ENCODE measurements around the gene NUPR2.
"Not testable (repeated sequence)": the region's sequence is repeated elsewhere in the genome, so short reads cannot be mapped to it uniquely, and the experiment has no call there.

Gene NUPR2, protein sequence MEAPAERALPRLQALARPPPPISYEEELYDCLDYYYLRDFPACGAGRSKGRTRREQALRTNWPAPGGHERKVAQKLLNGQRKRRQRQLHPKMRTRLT

DNA sequence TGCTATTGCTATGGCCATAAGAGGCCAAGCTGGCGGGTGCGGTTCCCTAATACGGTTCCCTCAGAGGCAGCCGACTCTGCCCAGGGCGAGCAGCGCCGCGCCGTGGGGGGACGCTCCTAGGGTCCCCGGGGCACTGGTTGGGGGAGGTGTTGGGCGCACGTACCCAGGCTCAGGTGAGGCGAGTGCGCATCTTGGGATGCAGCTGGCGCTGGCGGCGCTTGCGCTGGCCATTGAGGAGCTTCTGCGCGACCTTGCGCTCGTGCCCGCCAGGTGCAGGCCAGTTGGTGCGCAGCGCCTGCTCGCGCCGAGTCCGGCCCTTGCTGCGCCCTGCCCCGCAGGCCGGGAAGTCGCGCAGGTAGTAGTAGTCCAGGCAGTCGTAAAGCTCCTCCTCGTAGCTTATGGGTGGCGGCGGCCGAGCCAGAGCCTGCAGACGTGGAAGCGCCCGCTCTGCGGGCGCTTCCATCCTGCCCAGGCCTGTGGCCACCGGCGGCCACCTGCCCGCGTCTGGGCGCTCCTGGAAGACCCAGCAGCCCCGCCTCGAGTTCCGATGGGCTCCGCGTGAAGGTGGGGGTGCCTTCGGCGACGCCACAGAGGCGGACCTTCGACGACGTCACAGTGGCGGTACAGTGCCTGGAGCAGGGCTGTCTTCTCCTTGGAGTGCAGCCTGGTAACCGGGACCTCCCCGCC lies at the start of gene NUPR2:
NUPR2 (minus strand) TSS at position 566 of the 687 bp plus-strand sequence; CDS start at position 463, 103 bp downstream.
- peak in 2 of 3 experiments; percentile 42 to 55 for DNase-seq

DNA sequence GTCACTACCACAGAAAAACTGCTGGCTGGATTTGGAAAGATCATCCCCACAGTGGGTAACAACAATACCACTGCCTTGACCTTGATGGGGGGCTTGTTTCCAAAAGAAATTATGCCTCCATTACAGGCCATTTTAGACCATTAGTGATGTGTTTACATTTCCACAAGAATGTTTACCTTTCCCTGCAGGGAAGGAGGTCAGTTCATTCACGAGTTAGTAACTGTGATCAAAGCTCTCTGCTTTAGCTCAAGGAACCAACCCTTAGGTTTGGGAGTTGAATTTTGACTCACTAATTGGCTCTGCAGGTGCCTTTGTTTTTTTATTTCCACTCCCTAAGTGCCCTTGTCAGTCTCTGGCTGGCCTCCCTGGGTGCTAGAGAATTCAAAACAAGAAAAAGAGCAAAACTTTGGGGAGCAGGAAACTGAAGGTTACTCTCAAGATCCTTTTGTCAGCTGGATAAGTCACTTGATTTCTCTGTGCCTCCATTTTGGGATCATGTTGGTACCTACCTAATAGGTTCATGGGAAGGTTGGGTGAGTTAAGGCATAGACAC lies 41.1 kb upstream of the NUPR2 start:
- peak in 2 of 3 experiments; percentile 78 to 96 for DNase-seq

DNA sequence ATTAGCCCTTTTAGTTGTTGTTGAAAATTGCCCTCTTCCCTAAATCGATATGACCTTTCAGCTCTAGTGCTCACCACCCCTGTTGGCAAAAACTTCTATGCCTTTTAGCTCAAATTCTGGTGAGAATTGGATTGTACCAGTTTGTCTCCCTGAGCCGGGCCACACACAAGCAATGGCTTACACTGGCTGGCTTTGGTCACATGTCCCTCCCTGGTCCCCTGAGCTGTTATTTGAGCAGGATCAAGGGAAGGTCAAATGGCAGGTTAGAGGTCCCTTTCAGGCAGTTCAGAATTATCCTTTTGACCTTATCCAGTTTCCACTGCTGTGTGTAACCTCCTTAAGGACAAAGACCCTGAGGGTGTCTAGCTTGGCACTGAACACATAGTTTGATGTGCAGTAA lies 14.8 kb upstream of the NUPR2 start:
- DNase-seq: not testable (repeated sequence)

DNA sequence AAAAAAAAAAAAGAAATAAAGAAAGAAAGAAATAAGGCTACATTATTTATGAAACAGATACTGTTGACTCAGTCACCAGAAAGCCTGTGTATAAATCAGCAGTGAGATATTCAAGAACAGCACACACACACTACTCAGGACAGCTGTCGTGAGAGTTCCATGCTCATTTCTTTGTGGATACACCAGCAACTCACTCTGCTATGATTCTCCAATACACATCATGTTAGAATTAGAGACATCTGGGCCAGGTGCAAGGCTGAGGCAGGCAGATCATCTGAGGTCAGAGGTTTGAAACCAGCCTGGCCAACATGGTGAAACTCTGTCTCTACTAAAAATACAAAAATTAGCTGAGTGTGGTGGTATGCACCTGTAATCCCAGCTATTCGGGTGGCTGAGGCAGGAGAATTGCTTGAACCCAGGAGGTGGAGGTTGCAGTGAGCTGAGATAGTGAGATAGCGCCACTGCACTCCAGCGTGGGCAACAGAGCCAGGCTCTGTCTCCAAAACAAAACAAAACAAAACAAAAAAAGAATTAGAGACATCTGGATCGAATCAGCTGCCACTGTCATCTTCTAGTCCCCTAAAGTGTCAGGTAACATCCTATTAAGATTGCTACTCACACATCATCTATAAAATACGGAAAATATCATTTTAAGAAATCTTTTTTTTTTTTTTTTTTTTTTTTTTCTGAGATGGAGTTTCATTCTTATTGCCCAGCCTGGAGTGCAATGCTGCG lies 11.2 kb upstream of the NUPR2 start:
- no peak for DNase-seq

DNA sequence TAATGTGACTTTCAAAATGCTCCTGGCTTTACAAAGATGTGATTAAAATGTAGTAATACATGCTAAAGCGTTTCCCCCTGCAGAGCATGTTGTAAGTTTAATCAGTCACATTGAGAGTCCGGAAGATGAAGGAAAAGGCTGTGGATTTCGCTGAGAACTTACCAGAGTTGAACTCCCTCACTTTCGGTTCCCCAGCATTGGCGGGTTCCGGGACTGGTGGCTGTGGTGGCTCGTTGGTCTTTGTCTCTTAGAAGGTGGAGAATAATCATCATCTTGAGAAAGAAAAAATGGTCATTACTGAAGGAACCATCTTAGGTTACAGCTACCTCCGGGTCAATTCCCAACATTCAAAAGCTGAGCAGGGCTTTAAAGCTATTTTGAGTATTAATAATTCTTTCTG lies 9.6 kb upstream of the NUPR2 start:
- DNase-seq: no peak

DNA sequence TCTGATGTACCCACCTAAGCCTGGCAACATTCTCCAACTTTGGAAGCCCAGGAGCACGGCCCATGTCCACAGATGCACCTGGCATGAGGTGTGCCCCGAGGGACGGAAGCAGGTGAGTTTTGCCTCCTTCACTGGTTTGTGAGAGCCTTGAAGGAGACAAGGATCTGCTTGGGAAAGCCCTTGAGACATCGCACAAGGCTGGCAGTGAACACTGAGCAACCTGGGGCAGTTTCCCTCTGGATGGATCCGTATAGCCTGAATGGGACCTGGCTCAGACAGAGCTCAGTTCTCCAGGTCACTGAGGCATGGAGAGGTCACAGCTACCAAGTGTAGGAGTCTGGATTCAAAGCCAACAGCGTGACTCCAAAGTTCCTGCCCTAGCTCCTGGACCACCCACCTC lies 8.8 kb upstream of the NUPR2 start:
- no peak for DNase-seq

DNA sequence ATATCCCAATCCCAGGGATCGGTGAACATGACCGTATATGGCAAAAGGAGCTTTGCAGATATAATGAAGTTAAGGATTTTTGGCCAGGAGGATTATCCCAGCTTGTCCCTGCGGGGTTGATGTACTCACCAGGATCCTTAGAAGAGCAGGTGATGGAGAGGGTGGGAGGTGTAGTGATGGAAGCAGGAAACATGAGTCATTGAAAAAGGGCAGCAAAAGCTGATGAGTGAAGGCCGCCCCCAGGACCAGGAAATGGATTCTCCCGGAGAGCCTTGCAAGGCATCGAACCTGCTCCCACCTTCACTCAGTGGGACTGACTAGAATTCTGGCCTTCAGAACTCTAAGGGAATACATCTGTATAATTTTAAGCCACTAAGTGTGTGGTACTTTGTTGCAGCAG lies 5.2 kb upstream of the NUPR2 start:
- no peak for DNase-seq

DNA sequence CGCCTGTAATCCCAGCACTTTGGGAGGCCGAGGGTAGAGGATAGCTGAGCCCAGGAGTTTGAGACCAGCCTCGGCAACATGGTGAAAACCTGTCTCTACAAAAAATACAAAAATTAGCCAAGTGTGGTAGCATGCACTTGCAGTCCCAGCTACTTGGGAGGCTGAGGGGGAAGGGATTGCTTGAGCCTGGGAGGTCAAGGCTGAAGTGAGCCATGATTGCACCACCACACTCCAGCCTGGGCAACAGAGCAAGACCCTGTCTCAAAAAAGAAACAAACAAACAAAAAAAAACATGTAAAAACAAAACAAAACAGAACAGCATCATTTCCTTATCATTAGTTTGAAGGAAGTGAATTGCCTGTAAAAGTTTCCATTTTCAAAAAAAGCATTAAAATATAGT lies 4.0 kb downstream of the NUPR2 start:
- DNase-seq: not testable (repeated sequence)

DNA sequence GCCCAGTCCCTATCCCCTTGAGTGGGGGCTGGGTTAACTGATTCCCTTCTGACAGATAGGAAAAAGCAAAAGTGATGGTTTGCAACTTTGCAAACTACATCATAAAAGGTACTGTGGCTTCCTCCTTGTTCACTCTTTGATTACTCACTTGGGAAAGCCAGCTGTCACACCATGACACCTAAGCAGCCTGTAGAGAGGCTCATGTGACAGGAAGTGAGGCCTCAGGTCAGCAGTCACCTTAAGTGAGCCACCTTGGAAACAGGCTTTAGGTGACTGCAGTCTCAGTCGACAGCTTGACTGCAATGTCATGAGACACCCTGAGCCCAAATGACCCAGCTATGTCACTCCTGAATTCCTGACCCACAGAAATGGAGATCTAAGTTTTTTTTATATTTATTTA lies 5.6 kb downstream of the NUPR2 start:
- no peak for DNase-seq

DNA sequence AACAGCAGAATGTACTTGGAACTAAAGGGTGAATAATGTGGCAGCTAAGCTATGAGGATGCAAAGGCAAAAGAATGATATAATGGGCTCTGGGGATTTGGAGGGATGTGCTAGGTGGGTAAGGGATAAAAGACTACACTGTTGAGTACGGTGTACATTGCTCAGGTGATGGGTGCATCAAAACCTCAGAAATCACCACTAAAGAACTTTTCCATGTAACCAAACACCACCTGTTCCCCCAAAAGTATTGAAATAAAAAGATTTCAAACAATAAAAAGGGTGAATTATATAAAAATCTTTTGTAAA lies 8.3 kb downstream of the NUPR2 start:
- DNase-seq: no peak

DNA sequence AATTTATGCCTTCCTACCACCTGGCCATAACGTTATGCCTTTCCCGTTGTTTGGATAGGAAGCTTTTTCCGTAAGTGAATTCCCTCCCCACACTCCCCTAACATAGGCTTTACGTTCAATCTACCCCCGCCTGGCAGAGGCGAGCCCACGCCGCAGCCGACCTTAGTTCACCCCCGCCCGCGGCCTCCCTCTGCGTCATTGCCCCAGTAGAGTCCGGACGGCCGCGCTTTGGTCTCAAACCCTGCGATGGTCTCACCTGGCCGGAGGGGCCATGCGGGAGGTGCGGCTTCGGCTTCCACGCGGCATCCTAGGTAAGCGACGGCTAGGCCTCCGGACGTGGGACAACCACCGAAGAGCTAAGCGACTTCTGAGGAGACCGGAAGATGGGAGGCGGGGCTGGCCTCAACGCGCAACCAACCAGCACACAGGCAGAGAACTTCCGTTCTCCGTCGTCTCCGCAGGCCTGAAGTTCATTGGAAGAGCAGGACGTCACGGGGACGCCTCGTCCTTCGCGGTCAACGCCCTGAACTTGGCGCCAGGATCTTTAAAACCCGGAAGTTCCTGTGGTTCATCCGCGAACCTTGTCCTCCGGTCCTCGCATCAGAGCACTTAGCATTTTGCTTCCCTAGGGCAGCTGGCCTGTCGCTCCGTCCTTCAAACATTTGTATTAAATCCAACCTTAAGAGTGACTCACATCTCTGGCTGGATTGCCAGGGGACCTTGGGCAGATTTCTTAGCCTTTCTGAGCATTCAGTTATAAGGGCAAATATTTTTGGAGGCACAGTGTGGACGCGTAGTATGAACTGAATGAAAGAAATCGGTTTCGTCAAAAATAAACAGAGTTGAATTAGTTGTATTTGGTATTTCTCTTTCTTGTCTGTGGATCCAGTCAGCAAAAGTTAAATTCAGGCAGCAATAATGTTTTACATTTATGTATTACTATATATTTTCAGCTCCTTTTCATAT lies 9.8 kb downstream of the NUPR2 start, which contains the start of gene CHCHD2:
CHCHD2 (minus strand) TSS at position 369 of the 966 bp plus-strand sequence; CDS start at position 306, 63 bp downstream.
- DNase-seq: peak; percentile 98 to 99 (median 98)

DNA sequence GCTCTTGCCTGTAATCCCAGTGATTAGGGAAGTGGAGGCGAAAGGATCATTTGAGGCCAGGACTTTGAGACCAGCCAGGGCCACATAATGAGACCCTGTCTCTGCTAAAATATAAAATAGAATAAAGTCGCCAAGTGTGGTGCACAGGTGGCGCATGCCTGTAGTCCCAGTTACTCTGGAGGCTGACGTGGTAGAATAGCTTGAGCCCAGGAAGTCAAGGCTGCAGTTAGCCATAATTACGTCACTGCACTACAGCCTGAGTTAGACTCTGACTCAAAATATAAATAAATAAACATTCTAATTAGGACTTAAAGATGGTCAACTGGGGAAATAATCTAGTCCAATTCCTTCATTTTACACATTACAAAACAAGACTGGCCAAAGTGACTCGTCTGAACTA lies 10.7 kb downstream of the NUPR2 start:
- DNase-seq: peak in 2 of 3 experiments; percentile 13 to 69

DNA sequence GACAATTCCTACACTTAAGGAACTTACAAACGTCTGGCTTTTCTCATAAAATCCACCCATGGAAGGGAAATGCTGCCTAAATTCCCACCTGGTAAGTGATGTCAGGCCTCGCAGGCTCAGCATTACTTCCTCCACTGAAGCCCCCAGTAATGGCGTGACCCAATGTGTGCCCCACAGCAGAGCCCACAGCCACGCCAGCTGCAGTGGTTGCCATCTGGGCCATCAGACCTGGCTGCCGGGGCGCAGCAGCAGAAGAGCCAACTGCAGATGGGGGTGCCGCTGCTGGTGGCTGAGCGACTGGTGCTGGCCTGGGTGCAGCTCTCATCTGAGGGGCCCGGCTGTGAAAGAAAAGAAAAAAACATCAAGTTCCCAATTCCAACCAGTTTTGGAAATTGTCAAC lies 12.1 kb downstream of the NUPR2 start:
- DNase-seq: not testable (repeated sequence)

DNA sequence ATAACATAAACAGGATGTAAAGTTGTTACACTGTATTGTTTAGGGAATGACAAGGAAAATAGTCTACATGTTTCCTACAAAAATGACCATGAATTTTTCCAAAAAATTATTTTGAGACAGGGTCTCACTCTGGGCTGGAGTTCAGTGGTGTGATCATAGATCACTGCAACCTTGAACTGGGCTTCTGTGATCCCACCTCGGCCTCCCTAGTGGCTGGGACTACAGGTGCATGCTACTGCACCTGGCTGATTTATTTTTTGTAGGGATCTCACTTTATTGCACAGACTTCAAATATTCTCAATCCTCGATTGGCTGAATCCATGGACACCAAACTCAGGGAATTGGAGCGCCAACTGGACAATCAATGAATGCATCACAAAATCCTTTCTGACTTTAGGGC lies 16.6 kb downstream of the NUPR2 start:
- no peak for DNase-seq

DNA sequence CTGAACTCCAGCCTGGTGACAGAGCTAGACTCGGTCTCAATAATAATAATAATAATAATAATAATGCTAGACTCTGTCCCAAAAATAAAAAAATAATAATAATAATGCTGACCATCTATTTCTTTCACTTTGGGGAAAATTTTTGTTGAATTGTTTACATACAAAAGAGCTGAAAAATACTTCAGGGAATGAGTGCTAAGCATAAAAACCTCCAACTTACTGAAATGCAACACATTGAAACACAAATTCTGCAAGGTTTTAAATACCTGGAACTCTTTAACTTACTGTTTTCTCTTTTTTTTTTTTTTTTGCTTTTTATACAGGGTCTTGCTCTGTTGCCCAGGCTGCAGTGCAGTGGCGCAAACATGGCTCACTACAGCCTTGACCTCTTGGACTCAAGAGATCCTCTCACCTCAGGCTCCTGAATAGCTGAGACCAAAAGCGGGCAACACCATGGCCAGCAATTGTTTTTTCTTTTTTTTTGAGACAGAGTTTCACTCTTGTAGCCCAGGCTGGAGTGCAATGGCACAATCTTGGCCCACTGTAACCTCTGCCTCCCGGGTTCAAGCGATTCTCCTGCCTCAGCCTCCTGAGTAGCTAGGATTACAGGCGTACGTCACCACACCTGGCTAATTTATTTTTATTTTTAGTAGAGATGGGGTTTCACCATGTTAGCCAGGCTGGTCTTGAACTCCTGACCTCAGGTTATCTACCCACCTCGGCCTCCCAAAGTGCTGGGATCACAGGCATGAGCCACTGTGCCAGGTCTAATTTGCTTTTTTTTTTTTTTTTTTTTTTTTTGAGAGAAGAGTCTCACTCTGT lies 17.8 kb downstream of the NUPR2 start:
- DNase-seq: not testable (repeated sequence)

DNA sequence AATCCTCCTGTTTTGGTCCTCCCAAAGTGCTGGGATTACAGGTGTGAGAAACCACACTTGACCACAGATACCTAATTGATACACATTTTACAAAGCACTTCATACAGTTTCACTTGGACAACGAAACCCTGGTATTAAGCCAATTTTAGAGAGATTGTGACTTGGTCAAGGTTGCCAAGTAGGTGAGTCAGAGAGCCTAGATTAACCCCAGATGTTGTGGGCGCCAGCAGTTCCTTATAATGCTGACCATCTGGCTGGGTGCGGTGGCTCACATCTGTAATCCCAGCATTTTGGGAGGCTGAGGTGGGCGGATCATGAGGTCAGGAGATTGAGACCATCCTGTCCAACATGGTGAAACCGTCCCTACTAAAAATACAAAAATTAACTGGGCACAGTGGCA lies 18.5 kb downstream of the NUPR2 start:
- DNase-seq: no peak

DNA sequence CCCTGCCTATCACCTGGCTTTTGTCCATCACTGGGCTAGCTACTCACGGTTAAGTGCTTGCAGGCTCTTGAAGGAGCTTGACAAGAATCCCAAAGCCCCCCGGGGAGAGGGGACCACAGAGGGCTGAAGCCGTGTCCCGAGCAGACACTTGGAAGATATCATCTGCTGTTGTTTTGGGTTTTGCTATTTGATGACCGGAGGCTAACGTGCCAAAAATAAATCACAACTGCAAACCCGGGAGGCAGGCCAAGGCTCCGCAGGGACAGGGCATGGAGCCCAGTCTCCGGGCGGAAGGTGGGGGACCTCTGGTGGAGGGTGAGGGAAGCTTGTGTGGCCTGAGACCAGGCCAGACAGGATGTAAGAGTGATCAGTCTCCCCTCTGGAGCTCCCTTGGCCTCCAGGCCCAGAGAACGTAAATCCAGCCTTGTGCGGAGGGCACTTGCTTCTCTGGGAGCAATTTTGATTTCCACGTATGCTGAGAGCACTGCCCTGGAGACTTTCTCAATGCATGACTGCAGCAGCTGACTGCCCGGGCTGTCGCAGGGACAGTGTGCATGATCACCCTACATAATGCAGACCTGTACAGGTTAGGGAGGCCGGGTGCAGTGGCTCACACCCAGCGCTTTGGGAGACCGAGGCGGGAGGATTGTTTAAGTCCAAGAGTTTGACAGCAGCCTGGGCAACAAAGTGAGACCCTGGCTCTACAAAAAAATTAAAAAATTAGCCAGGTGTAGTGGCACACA lies 23.3 kb downstream of the NUPR2 start, which contains the start of gene PHKG1:
PHKG1 (minus strand) TSS at position 164 of the 743 bp plus-strand sequence. CDS start 4,011 bp downstream, outside the sequence.
- no peak for DNase-seq

DNA sequence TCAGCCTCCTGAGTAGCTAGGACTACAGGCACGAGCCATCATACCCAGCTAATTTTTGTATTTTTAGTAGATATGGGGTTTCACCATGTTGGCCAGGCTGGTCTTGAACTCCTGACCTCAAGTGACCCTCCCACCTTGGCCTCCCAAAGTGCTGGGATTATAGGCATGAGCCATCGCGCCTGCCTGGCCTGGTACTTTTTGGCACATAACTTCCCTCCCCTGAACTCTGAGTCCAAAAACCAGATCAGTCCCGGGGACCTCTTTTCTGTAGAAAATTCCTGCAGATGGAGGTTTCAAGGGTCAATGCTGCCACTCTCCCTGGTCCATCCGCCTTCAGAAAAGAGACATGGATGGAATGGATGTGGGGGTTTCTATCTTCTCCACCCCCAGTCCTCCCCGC lies 23.8 kb downstream of the NUPR2 start:
- not testable (repeated sequence) for DNase-seq

DNA sequence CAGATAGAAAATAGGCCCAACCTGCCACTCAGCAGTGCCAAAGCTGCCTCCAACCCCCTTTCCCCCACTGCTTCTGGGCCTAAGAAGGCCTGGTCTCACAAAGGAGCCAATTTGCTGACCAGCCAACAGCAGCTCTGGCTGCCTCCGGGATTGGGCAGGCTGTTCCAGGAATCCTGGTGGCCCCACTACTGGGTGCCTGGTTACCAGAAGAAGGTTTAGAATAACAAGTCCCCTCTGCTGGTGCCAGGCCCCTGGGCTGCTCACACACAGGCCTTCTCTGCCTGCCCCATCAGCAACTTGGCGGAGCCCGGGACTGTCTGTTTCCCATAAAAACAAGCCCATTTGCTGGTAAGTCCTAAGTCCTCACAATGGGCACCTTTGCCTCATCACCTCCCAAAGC lies 24.6 kb downstream of the NUPR2 start:
- DNase-seq: no peak

DNA sequence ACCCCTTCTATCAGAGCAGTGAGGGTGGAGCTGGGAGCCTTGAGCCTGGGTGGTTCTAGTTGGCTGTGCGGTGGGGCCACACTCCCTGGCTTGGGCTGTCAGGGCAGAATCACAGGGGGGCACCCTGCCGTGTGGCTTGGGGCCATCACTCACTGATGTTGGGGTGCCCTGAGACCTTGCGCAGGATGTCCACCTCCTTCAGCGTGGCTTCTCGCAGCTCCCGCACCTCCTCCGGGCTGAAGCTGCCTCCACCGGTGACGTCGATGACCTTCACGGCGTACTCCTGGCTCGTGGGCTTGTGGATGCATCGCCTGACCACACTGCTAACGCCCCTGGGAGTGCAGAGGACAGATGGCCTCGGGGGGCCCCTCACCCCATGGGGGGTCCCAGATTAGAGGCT lies 28.8 kb downstream of the NUPR2 start:
- DNase-seq: no peak

DNA sequence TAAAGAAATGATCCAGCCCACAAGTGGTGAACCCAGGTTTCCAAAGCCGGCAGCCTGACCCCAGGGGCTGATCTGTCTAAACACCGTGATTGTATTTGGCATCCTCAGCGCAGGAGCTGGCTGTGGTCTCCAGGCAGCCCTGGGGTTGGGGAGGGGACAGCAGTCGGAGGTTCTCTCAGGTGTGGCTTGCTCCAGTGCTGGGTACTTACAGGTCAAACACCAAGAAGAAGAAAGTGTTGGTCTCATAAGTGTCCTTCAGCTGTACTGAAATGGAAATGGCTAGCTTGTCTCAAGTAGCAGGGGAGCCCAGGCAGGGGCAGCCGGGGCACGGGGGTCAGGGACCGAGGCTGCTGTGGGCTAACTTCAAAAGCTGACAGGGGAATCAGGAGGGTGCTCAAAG lies 29.5 kb downstream of the NUPR2 start:
- no peak for DNase-seq
